Peyer's patch (tissue), 4 donors: ENCODE data around the gene HCRTR2.

Experiments
- POLR2A ChIP-seq, 2 donors: fragments of 450-650 bp; IDR thresholded peaks; one replicate each; pipeline ENCODE4 v1.5.1; 2017; ENCODE audit warnings: antibody characterized with exemption in 2 of 2, mild to moderate bottlenecking in 2 of 2, moderate library complexity in 2 of 2
- TF ChIP-seq, protein P1 (sequence below), 6 experiments: fragments of 450-650 bp in 4 of 6; fragments of 200-600 bp in 2 of 6; sonication (generic) in 1 of 6; IDR thresholded peaks; one replicate each; pipeline ENCODE4 v1.5.1; 2017 to 2019; ENCODE audit warnings: antibody characterized with exemption in 6 of 6, mild to moderate bottlenecking in 3 of 6, moderate library complexity in 1 of 6

DNA sequence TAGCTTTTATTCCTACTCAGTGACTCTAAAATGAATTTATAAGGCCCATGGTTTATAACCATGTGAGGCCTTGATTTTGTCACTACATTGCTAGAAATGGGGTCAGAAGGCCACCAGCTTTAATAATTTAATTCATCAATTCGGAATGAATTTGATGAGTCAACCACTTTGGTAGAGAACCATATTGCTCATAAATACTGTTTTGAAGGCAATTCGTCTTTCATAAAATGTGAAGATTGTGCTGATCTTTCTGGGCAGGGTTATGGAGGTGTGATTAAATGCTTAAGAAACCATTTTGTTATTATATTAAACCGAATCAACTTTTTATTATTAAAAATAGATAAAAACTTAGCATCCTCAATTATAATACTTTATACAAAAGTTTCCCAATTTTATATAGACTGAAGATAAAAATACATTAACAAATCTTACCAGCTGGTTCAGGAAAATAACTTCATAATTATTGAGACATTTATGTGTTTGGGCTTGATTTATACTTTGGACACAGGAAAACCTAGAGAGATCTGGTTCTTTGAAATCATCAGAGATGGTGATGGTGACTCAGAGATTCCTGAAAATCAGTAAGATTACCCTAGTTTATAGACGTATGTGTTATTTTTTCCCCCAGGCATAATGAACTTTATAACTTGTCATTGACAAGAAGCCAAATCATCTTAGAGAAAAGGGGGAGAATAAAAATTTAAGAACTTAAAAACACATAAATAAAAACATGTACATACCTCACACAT, 10.6 kb downstream of the HCRTR2 start:
- TF ChIP-seq, protein P1, sequence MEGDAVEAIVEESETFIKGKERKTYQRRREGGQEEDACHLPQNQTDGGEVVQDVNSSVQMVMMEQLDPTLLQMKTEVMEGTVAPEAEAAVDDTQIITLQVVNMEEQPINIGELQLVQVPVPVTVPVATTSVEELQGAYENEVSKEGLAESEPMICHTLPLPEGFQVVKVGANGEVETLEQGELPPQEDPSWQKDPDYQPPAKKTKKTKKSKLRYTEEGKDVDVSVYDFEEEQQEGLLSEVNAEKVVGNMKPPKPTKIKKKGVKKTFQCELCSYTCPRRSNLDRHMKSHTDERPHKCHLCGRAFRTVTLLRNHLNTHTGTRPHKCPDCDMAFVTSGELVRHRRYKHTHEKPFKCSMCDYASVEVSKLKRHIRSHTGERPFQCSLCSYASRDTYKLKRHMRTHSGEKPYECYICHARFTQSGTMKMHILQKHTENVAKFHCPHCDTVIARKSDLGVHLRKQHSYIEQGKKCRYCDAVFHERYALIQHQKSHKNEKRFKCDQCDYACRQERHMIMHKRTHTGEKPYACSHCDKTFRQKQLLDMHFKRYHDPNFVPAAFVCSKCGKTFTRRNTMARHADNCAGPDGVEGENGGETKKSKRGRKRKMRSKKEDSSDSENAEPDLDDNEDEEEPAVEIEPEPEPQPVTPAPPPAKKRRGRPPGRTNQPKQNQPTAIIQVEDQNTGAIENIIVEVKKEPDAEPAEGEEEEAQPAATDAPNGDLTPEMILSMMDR (IDR thresholded peaks at IDR 0.05), result no peak
- TF ChIP-seq POLR2A (IDR thresholded peaks at IDR 0.05), result no peak
